Fibroblast of villous mesenchyme (primary cell): ENCODE data around the gene FGFR4. TPM values are rescaled to one million over a fixed set of nuclear protein-coding genes. Genes with fewer than 3 reads are reported as not detected.

Experiments used
- DNase-seq: peaks from one replicate; pipeline ENCODE4 v3.0.0-alpha.2; 2010; ENCODE audit warnings: low read depth
- H3K4me3 ChIP-seq: 2 replicates; pipeline ENCODE4 v1.5.1; 2011; ENCODE audit warnings: low read depth, mild to moderate bottlenecking, low read length
- CTCF ChIP-seq: IDR thresholded peaks from 2 replicates; pipeline ENCODE4 v1.5.1; 2012; ENCODE audit warnings: low read depth, mild to moderate bottlenecking, low read length; ENCODE audit not compliant: insufficient read depth
- total RNA-seq: library from RNA; depleted of rRNA; stranded (reverse); fragments of >200 nt; gene quantifications from 2 replicates; pipeline ENCODE4 v1.2.3, GENCODE V29; 2012

FGFR4 gene
- total RNA-seq, 1 donor, result 1.3 TPM

- DNase-seq, result no peak
- H3K4me3 ChIP-seq, result no peak overlapping the region
- no peak for TF ChIP-seq CTCF
These were observed 4.1 kb downstream of the FGFR4 start for GRCh38 chr5:177090813-177091212.

- no peak for TF ChIP-seq CTCF
- no peak for DNase-seq
- no peak overlapping the region for H3K4me3 ChIP-seq
These were observed 4.5 kb downstream of the FGFR4 start for GRCh38 chr5:177091232-177091631.

GRCh38 chr5:177092178-177093081, 5.7 kb downstream of the FGFR4 start:
- no peak for DNase-seq
- TF ChIP-seq CTCF, result no peak
- no peak overlapping the region for H3K4me3 ChIP-seq

GRCh38 chr5:177093082-177093712, 6.5 kb downstream of the FGFR4 start:
- TF ChIP-seq CTCF, result no peak
- no peak overlapping the region for H3K4me3 ChIP-seq
- DNase-seq, result no peak

GRCh38 chr5:177093803-177094202, 7.1 kb downstream of the FGFR4 start:
- H3K4me3 ChIP-seq, result no peak overlapping the region
- TF ChIP-seq CTCF, result no peak
- no peak for DNase-seq

- DNase-seq, result peak; percentile 96
- no peak for TF ChIP-seq CTCF
- H3K4me3 ChIP-seq, result no peak overlapping the region
These were observed 7.7 kb downstream of the FGFR4 start for GRCh38 chr5:177094224-177095087.
